Fibroblast of peridontal ligament (primary cell): ENCODE measurements around the gene LEKR1.

Experiments used
- DNase-seq: peaks from one replicate; pipeline ENCODE4 v3.0.0-alpha.2; 2010; ENCODE audit errors: extremely low read depth

LEKR1 gene

GRCh38 chr3:157058392-157059071 is 232.4 kb downstream of the LEKR1 start:
- DNase-seq, result no peak

- no peak for DNase-seq
Observed at GRCh38 chr3:157059181-157059580, 233.0 kb downstream of the LEKR1 start.

GRCh38 chr3:157059661-157060060 is 233.5 kb downstream of the LEKR1 start:
- no peak for DNase-seq

- DNase-seq, result no peak
Observed at GRCh38 chr3:157061265-157061664, 235.1 kb downstream of the LEKR1 start.

- DNase-seq, result no peak
Observed at GRCh38 chr3:157063469-157063868, 237.3 kb downstream of the LEKR1 start.

- DNase-seq, result peak; percentile 89
Observed at GRCh38 chr3:157063926-157064325, 237.8 kb downstream of the LEKR1 start.

GRCh38 chr3:157064402-157064801 is 238.2 kb downstream of the LEKR1 start:
- no peak for DNase-seq

- no peak for DNase-seq
Observed at GRCh38 chr3:157065201-157065600, 239.0 kb downstream of the LEKR1 start.

- DNase-seq, result peak; percentile 83
Observed at GRCh38 chr3:157066335-157067098, 240.4 kb downstream of the LEKR1 start.

- DNase-seq, result no peak
Observed at GRCh38 chr3:157067114-157067513, 241.0 kb downstream of the LEKR1 start.

GRCh38 chr3:157069406-157069805 is 243.3 kb downstream of the LEKR1 start:
- no peak for DNase-seq

GRCh38 chr3:157069846-157070677 is 243.9 kb downstream of the LEKR1 start:
- DNase-seq, result no peak

- peak; percentile 54 for DNase-seq
Observed at GRCh38 chr3:157070678-157070999, 244.5 kb downstream of the LEKR1 start.

GRCh38 chr3:157071744-157072525 is 245.8 kb downstream of the LEKR1 start:
- no peak for DNase-seq

GRCh38 chr3:157073810-157074209 is 247.7 kb downstream of the LEKR1 start:
- peak; percentile 86 for DNase-seq

GRCh38 chr3:157074490-157074889 is 248.3 kb downstream of the LEKR1 start:
- DNase-seq, result no peak

- no peak for DNase-seq
Observed at GRCh38 chr3:157074981-157075380, 248.8 kb downstream of the LEKR1 start.

- DNase-seq, result peak; percentile 62
Observed at GRCh38 chr3:157075693-157076420, 249.7 kb downstream of the LEKR1 start.

- DNase-seq, result no peak
Observed at GRCh38 chr3:157077565-157077991, 251.4 kb downstream of the LEKR1 start.

- no peak for DNase-seq
Observed at GRCh38 chr3:157078131-157078810, 252.1 kb downstream of the LEKR1 start.

- no peak for DNase-seq
Observed at GRCh38 chr3:157078811-157079185, 252.6 kb downstream of the LEKR1 start.
